ENCODE results near the gene FAP.

FAP gene

DNA sequence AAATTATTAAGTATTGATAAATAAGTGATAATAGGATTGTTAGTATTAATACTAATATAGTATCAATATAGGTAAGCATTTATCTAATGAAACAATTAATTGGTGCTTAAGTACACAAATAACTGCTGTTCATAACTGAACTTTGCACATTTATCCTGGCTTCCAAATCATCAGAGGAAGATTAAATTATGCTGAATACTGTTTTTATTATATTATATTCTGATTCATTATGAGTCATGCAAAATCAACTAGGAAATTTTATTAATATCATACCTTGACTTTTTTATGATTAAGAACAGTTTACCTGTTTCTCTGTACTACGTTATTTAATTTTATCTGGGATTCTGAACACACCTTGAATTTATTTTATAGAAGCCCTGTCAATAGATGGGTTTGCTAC lies 42.6 kb downstream of the FAP start:
- no peak for DNase-seq (ENCODE audit: low read depth)
- TF ChIP-seq MYC (IDR thresholded peaks at IDR 0.05; ENCODE audit: low read depth, low read length) = no peak
- TF ChIP-seq, protein P1, sequence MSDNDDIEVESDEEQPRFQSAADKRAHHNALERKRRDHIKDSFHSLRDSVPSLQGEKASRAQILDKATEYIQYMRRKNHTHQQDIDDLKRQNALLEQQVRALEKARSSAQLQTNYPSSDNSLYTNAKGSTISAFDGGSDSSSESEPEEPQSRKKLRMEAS (IDR thresholded peaks at IDR 0.05; ENCODE audit: low read depth, low read length) = no peak
- TF ChIP-seq, protein P2, sequence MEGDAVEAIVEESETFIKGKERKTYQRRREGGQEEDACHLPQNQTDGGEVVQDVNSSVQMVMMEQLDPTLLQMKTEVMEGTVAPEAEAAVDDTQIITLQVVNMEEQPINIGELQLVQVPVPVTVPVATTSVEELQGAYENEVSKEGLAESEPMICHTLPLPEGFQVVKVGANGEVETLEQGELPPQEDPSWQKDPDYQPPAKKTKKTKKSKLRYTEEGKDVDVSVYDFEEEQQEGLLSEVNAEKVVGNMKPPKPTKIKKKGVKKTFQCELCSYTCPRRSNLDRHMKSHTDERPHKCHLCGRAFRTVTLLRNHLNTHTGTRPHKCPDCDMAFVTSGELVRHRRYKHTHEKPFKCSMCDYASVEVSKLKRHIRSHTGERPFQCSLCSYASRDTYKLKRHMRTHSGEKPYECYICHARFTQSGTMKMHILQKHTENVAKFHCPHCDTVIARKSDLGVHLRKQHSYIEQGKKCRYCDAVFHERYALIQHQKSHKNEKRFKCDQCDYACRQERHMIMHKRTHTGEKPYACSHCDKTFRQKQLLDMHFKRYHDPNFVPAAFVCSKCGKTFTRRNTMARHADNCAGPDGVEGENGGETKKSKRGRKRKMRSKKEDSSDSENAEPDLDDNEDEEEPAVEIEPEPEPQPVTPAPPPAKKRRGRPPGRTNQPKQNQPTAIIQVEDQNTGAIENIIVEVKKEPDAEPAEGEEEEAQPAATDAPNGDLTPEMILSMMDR (IDR thresholded peaks at IDR 0.05; ENCODE audit: low read depth, low read length) = no peak
- TF ChIP-seq POLR2A (IDR thresholded peaks at IDR 0.05; ENCODE audit: extremely low read depth, insufficient read length) = no peak
- no peak overlapping the region for H3K4me3 ChIP-seq (ENCODE audit: low read depth, low read length)

DNA sequence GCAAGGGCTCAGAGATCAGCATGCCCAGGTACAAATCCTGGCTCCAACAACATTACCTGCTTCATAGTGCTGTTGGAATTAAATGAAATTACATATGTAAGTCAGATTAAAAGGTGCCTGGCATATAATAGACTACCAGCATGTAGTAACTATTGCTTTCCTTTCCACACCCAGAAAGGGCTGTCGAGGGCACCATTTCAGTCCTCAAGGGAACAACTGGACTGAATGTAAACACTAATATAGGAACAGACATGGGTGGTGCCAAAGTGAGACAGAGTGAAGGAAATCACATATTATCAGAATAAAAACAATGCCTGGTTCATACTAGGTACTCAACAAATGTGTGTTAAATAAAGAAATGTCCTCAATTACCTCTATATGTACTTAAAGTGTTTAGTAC lies 43.3 kb downstream of the FAP start:
- no peak overlapping the region for H3K4me3 ChIP-seq (ENCODE audit: low read depth, low read length)
- DNase-seq (ENCODE audit: low read depth) = no peak
- TF ChIP-seq MYC (IDR thresholded peaks at IDR 0.05; ENCODE audit: low read depth, low read length) (no peak), POLR2A (IDR thresholded peaks at IDR 0.05; ENCODE audit: extremely low read depth, insufficient read length) (no peak)
- TF ChIP-seq, protein P2 (IDR thresholded peaks at IDR 0.05; ENCODE audit: low read depth, low read length) = no peak
- TF ChIP-seq, protein P1 (IDR thresholded peaks at IDR 0.05; ENCODE audit: low read depth, low read length) = no peak

DNA sequence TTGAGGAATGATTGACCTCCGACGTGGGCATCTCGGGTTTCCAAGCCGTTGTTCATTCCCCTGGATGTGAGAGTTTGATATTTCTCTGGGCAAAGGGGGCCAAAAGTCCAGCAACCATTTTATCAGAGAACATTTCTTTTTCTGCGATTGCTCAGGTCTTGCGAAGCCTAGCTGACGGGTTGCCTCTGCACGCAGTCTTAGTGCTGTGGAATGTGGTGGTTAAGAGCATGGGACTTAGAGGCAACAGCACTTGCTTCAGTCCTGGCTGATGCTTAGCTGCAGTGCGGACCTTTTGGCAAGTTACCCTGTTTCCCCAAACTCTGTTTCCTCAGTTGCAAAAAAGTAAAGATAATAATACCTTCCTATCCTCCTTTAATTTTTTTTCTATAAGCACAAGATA lies 45.0 kb downstream of the FAP start:
- H3K4me3 ChIP-seq (ENCODE audit: low read depth, low read length) = no peak overlapping the region
- DNase-seq (ENCODE audit: low read depth) = no peak
- no peak for TF ChIP-seq MYC (IDR thresholded peaks at IDR 0.05; ENCODE audit: low read depth, low read length)
- TF ChIP-seq, protein P1 (IDR thresholded peaks at IDR 0.05; ENCODE audit: low read depth, low read length) = no peak
- no peak for TF ChIP-seq POLR2A (IDR thresholded peaks at IDR 0.05; ENCODE audit: extremely low read depth, insufficient read length)
- TF ChIP-seq, protein P2 (IDR thresholded peaks at IDR 0.05; ENCODE audit: low read depth, low read length) = no peak

DNA sequence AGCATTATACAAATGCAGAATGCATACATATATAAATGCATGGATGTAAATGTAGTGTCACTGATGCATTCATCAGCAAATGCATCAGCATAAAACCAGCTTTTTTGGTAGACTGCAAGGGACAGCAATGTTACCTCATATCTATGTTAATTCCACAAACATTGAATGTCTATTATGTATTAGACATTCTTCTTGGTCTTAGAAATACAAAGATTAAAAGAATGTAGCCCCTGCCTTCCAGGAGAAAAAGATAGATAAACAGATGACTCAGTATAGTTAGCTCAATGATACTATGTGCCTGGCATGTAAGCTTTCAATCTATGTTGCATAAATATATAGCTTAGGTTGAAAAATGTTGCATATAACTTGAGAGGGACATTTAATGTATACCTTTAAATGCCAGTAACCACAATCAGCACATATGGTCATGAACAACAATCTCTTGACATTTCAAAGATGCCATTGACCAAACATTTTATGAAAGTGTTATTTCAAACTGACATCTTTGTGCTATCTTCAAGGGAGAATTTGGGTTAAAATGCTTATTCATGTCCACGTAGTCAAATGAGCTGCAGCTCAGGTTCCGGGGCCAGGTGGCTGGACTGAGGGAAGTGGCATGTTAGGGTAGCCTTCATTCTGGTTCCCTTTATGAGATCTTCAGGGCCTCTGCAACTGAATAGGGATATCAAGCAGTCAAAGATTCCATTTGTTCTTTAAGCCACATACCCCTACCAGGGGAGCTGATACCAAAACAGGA lies 46.0 kb downstream of the FAP start:
- TF ChIP-seq, protein P2 (IDR thresholded peaks at IDR 0.05; ENCODE audit: low read depth, low read length) = no peak
- no peak for TF ChIP-seq POLR2A (IDR thresholded peaks at IDR 0.05; ENCODE audit: extremely low read depth, insufficient read length)
- TF ChIP-seq MYC (IDR thresholded peaks at IDR 0.05; ENCODE audit: low read depth, low read length) = no peak
- TF ChIP-seq, protein P1 (IDR thresholded peaks at IDR 0.05; ENCODE audit: low read depth, low read length) = no peak
- H3K4me3 ChIP-seq (ENCODE audit: low read depth, low read length) = no peak overlapping the region
- no peak for DNase-seq (ENCODE audit: low read depth)

DNA sequence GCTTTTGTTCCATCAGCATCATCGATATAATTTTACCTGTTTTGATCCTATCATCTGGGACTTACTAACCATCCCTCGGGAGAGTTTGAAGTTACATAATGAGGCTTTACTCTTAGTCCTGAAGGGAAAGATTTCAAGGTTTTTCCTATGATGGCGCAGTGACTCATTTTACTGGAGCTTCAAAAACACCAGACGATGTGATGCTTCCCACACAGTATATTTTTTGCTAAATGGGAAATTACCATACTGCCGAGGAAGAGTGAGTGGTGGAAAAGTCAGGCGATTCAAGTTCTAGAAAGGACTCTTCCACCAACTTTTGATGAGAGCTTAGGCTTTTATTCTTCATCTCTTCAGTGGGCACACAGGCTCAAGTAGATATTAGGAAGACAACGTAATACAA lies 46.6 kb downstream of the FAP start:
- TF ChIP-seq, protein P1 (IDR thresholded peaks at IDR 0.05; ENCODE audit: low read depth, low read length) = no peak
- TF ChIP-seq POLR2A (IDR thresholded peaks at IDR 0.05; ENCODE audit: extremely low read depth, insufficient read length) (no peak), MYC (IDR thresholded peaks at IDR 0.05; ENCODE audit: low read depth, low read length) (no peak)
- TF ChIP-seq, protein P2 (IDR thresholded peaks at IDR 0.05; ENCODE audit: low read depth, low read length) = no peak
- no peak for DNase-seq (ENCODE audit: low read depth)
- no peak overlapping the region for H3K4me3 ChIP-seq (ENCODE audit: low read depth, low read length)

All from NB4 (cell line).